ENCODE results near the gene SCN7A.

Gene SCN7A

GRCh38 chr2:166439078-166439477 lies 55.0 kb downstream of the SCN7A start:
- Histone ChIP-seq H3K36me3 (ENCODE audit: insufficient read depth, low read length) (no peaks in the 10 kb centered on the region), H3K27me3 (ENCODE audit: insufficient read depth, low read length) (no peaks in the 10 kb centered on the region), H3K4me3 (ENCODE audit: low read length) (no peak overlapping the region), H2AFZ (ENCODE audit: low read depth, low read length) (peak overlapping the region; percentile 46), H3K4me1 (ENCODE audit: insufficient read depth, low read length) (peaks cover 3% of the 10 kb centered on the region), H3K9me3 (ENCODE audit: low read length) (peaks cover 7% of the 10 kb centered on the region)

- no peak overlapping the region for H3K4me3 ChIP-seq (ENCODE audit: low read length)
- H2AFZ ChIP-seq (ENCODE audit: low read depth, low read length) = no peak overlapping the region
These were observed 57.1 kb downstream of the SCN7A start for GRCh38 chr2:166436976-166437375.

GRCh38 chr2:166436189-166436588 lies 57.9 kb downstream of the SCN7A start:
- H3K4me3 ChIP-seq (ENCODE audit: low read length) = no peak overlapping the region

More at GRCh38 chr2:166436976-166437375, 57.1 kb downstream of the SCN7A start:
- H3K4me1 ChIP-seq (ENCODE audit: insufficient read depth, low read length) = peaks cover 3% of the 10 kb centered on the region
- H3K27me3 ChIP-seq (ENCODE audit: insufficient read depth, low read length) = no peaks in the 10 kb centered on the region
- no peaks in the 10 kb centered on the region for H3K36me3 ChIP-seq (ENCODE audit: insufficient read depth, low read length)
- peaks cover 7% of the 10 kb centered on the region for H3K9me3 ChIP-seq (ENCODE audit: low read length)

GRCh38 chr2:166434491-166434890 lies 59.6 kb downstream of the SCN7A start:
- H2AFZ ChIP-seq (ENCODE audit: low read depth, low read length) = no peak overlapping the region
- H3K4me1 ChIP-seq (ENCODE audit: insufficient read depth, low read length) = peaks cover 3% of the 10 kb centered on the region
- peaks cover 7% of the 10 kb centered on the region for H3K9me3 ChIP-seq (ENCODE audit: low read length)
- no peak overlapping the region for H3K4me3 ChIP-seq (ENCODE audit: low read length)
- H3K27me3 ChIP-seq (ENCODE audit: insufficient read depth, low read length) = no peaks in the 10 kb centered on the region
- no peaks in the 10 kb centered on the region for H3K36me3 ChIP-seq (ENCODE audit: insufficient read depth, low read length)

More at GRCh38 chr2:166436189-166436588, 57.9 kb downstream of the SCN7A start:
- Histone ChIP-seq H3K27me3 (ENCODE audit: insufficient read depth, low read length) (no peaks in the 10 kb centered on the region), H3K4me1 (ENCODE audit: insufficient read depth, low read length) (peaks cover 3% of the 10 kb centered on the region), H3K36me3 (ENCODE audit: insufficient read depth, low read length) (no peaks in the 10 kb centered on the region), H2AFZ (ENCODE audit: low read depth, low read length) (no peak overlapping the region), H3K9me3 (ENCODE audit: low read length) (peaks cover 7% of the 10 kb centered on the region)

GRCh38 chr2:166433457-166433856 lies 60.6 kb downstream of the SCN7A start:
- Histone ChIP-seq H3K9me3 (ENCODE audit: low read length) (peaks cover 7% of the 10 kb centered on the region), H3K4me3 (ENCODE audit: low read length) (no peak overlapping the region), H2AFZ (ENCODE audit: low read depth, low read length) (no peak overlapping the region), H3K36me3 (ENCODE audit: insufficient read depth, low read length) (no peaks in the 10 kb centered on the region), H3K27me3 (ENCODE audit: insufficient read depth, low read length) (no peaks in the 10 kb centered on the region), H3K4me1 (ENCODE audit: insufficient read depth, low read length) (no peaks in the 10 kb centered on the region)

GRCh38 chr2:166432331-166432730 lies 61.7 kb downstream of the SCN7A start:
- H2AFZ ChIP-seq (ENCODE audit: low read depth, low read length) = no peak overlapping the region
- H3K27me3 ChIP-seq (ENCODE audit: insufficient read depth, low read length) = no peaks in the 10 kb centered on the region
- no peaks in the 10 kb centered on the region for H3K4me1 ChIP-seq (ENCODE audit: insufficient read depth, low read length)
- no peak overlapping the region for H3K4me3 ChIP-seq (ENCODE audit: low read length)
- H3K9me3 ChIP-seq (ENCODE audit: low read length) = peaks cover 5% of the 10 kb centered on the region
- H3K36me3 ChIP-seq (ENCODE audit: insufficient read depth, low read length) = no peaks in the 10 kb centered on the region

- no peaks in the 10 kb centered on the region for H3K9me3 ChIP-seq (ENCODE audit: low read length)
- H3K4me3 ChIP-seq (ENCODE audit: low read length) = no peak overlapping the region
- no peak overlapping the region for H2AFZ ChIP-seq (ENCODE audit: low read depth, low read length)
- no peaks in the 10 kb centered on the region for H3K27me3 ChIP-seq (ENCODE audit: insufficient read depth, low read length)
- no peaks in the 10 kb centered on the region for H3K4me1 ChIP-seq (ENCODE audit: insufficient read depth, low read length)
- no peaks in the 10 kb centered on the region for H3K36me3 ChIP-seq (ENCODE audit: insufficient read depth, low read length)
These were observed 69.2 kb downstream of the SCN7A start for GRCh38 chr2:166424841-166425240.

- Histone ChIP-seq H3K9me3 (ENCODE audit: low read length) (no peaks in the 10 kb centered on the region), H3K27me3 (ENCODE audit: insufficient read depth, low read length) (no peaks in the 10 kb centered on the region), H3K4me3 (ENCODE audit: low read length) (no peak overlapping the region), H3K36me3 (ENCODE audit: insufficient read depth, low read length) (no peaks in the 10 kb centered on the region), H2AFZ (ENCODE audit: low read depth, low read length) (no peak overlapping the region), H3K4me1 (ENCODE audit: insufficient read depth, low read length) (no peaks in the 10 kb centered on the region)
These were observed 74.5 kb downstream of the SCN7A start for GRCh38 chr2:166419616-166419934.

- Histone ChIP-seq H2AFZ (ENCODE audit: low read depth, low read length) (no peak overlapping the region), H3K27me3 (ENCODE audit: insufficient read depth, low read length) (no peaks in the 10 kb centered on the region), H3K9me3 (ENCODE audit: low read length) (no peaks in the 10 kb centered on the region), H3K36me3 (ENCODE audit: insufficient read depth, low read length) (no peaks in the 10 kb centered on the region), H3K4me3 (ENCODE audit: low read length) (no peak overlapping the region), H3K4me1 (ENCODE audit: insufficient read depth, low read length) (no peaks in the 10 kb centered on the region)
These were observed 75.0 kb downstream of the SCN7A start for GRCh38 chr2:166418853-166419615.

GRCh38 chr2:166417669-166418068 lies 76.4 kb downstream of the SCN7A start:
- Histone ChIP-seq H3K4me3 (ENCODE audit: low read length) (no peak overlapping the region), H3K4me1 (ENCODE audit: insufficient read depth, low read length) (no peaks in the 10 kb centered on the region), H3K9me3 (ENCODE audit: low read length) (no peaks in the 10 kb centered on the region), H2AFZ (ENCODE audit: low read depth, low read length) (no peak overlapping the region), H3K27me3 (ENCODE audit: insufficient read depth, low read length) (no peaks in the 10 kb centered on the region), H3K36me3 (ENCODE audit: insufficient read depth, low read length) (no peaks in the 10 kb centered on the region)

- no peak overlapping the region for H3K4me3 ChIP-seq (ENCODE audit: low read length)
- H2AFZ ChIP-seq (ENCODE audit: low read depth, low read length) = no peak overlapping the region
- no peaks in the 10 kb centered on the region for H3K9me3 ChIP-seq (ENCODE audit: low read length)
- H3K4me1 ChIP-seq (ENCODE audit: insufficient read depth, low read length) = no peaks in the 10 kb centered on the region
- H3K36me3 ChIP-seq (ENCODE audit: insufficient read depth, low read length) = no peaks in the 10 kb centered on the region
- H3K27me3 ChIP-seq (ENCODE audit: insufficient read depth, low read length) = no peaks in the 10 kb centered on the region
These were observed 80.8 kb downstream of the SCN7A start for GRCh38 chr2:166413255-166413654.

- no peaks in the 10 kb centered on the region for H3K27me3 ChIP-seq (ENCODE audit: insufficient read depth, low read length)
- H3K9me3 ChIP-seq (ENCODE audit: low read length) = no peaks in the 10 kb centered on the region
- H3K4me1 ChIP-seq (ENCODE audit: insufficient read depth, low read length) = no peaks in the 10 kb centered on the region
- peak overlapping the region; percentile 63 for H2AFZ ChIP-seq (ENCODE audit: low read depth, low read length)
- H3K36me3 ChIP-seq (ENCODE audit: insufficient read depth, low read length) = no peaks in the 10 kb centered on the region
- no peak overlapping the region for H3K4me3 ChIP-seq (ENCODE audit: low read length)
These were observed 82.4 kb downstream of the SCN7A start for GRCh38 chr2:166411473-166412230.

- no peaks in the 10 kb centered on the region for H3K4me1 ChIP-seq (ENCODE audit: insufficient read depth, low read length)
- H2AFZ ChIP-seq (ENCODE audit: low read depth, low read length) = no peak overlapping the region
- no peak overlapping the region for H3K4me3 ChIP-seq (ENCODE audit: low read length)
These were observed 83.1 kb downstream of the SCN7A start for GRCh38 chr2:166410828-166411472.

More at GRCh38 chr2:166410828-166411472, 83.1 kb downstream of the SCN7A start:
- Histone ChIP-seq H3K9me3 (ENCODE audit: low read length) (no peaks in the 10 kb centered on the region), H3K36me3 (ENCODE audit: insufficient read depth, low read length) (no peaks in the 10 kb centered on the region), H3K27me3 (ENCODE audit: insufficient read depth, low read length) (no peaks in the 10 kb centered on the region)
